NCI-H446 (cell line): ENCODE results near the gene IPO5.
"Not testable (repeated sequence)": the region's sequence is repeated elsewhere in the genome, so short reads cannot be mapped to it uniquely, and the experiment has no call there.

Experiments used
- DNase-seq, 2 experiments: peaks; one replicate each; lab custom pipeline; 2025; lab: John Stamatoyannopoulos, UW

IPO5 gene

GRCh38 chr13:97949316-97949715 lies 4.2 kb upstream of the IPO5 start:
- DNase-seq = not testable (repeated sequence)

GRCh38 chr13:97951376-97951775 lies 2.1 kb upstream of the IPO5 start:
- no peak for DNase-seq

GRCh38 chr13:97952831-97953230 lies 644 bp upstream of the IPO5 start:
- not testable (repeated sequence) for DNase-seq

- DNase-seq = no peak
These were observed 7.9 kb downstream of the IPO5 start for GRCh38 chr13:97961340-97961739.

GRCh38 chr13:97962887-97963286 lies 9.4 kb downstream of the IPO5 start:
- DNase-seq = no peak

- no peak for DNase-seq
These were observed 13.8 kb downstream of the IPO5 start for GRCh38 chr13:97967226-97967625.

GRCh38 chr13:97967948-97968347 lies 14.5 kb downstream of the IPO5 start:
- no peak for DNase-seq

GRCh38 chr13:97971519-97971918 lies 18.0 kb downstream of the IPO5 start:
- DNase-seq = no peak

GRCh38 chr13:97974773-97975172 lies 21.3 kb downstream of the IPO5 start:
- DNase-seq = no peak

- no peak for DNase-seq
These were observed 21.9 kb downstream of the IPO5 start for GRCh38 chr13:97975280-97975847.

- DNase-seq = peak; percentile 51 to 90
These were observed 22.6 kb downstream of the IPO5 start for GRCh38 chr13:97975848-97976609.

- DNase-seq = no peak
These were observed 23.4 kb downstream of the IPO5 start for GRCh38 chr13:97976610-97977521.

- DNase-seq = no peak
These were observed 24.5 kb downstream of the IPO5 start for GRCh38 chr13:97977982-97978381.

- no peak for DNase-seq
These were observed 25.2 kb downstream of the IPO5 start for GRCh38 chr13:97978651-97979050.

GRCh38 chr13:97979051-97979450 lies 25.6 kb downstream of the IPO5 start:
- no peak for DNase-seq

GRCh38 chr13:97979556-97979955 lies 26.1 kb downstream of the IPO5 start:
- DNase-seq = no peak

GRCh38 chr13:97982286-97982685 lies 28.8 kb downstream of the IPO5 start:
- no peak for DNase-seq

GRCh38 chr13:97986835-97987234 lies 33.4 kb downstream of the IPO5 start:
- no peak for DNase-seq

- no peak for DNase-seq
These were observed 46.2 kb downstream of the IPO5 start for GRCh38 chr13:97999653-98000052.

GRCh38 chr13:98004107-98004506 lies 50.6 kb downstream of the IPO5 start:
- DNase-seq = no peak

- not testable (repeated sequence) for DNase-seq
These were observed 51.5 kb downstream of the IPO5 start for GRCh38 chr13:98004997-98005396.

- no peak for DNase-seq
These were observed 53.5 kb downstream of the IPO5 start for GRCh38 chr13:98007001-98007400.

- DNase-seq = no peak
These were observed 59.8 kb downstream of the IPO5 start for GRCh38 chr13:98013241-98013640.
